Measurements from ENCODE around the gene RDM1.

- TF ChIP-seq CTCF (IDR thresholded peaks at IDR 0.05) = no peak
- no peak for TF ChIP-seq POLR2A (IDR thresholded peaks at IDR 0.05)
Measured at GRCh38 chr17:35901631-35902175, 28.9 kb downstream of the RDM1 start.

Measured in vagina (tissue), 2 donors.